Activated T-helper 2 cell treated with anti-CD3 and anti-CD28 coated beads, Interferon-gamma antibody, Interleukin-2, Interleukin-4, amounts not matched to agents 10 μg/mL and 5 μg/mL and 100 μg/mL, durations not matched to agents 14 hours and 24 hours and 36 hours (primary cell): Measurements from ENCODE around the gene CCIN. TPM values are rescaled to one million over a fixed set of nuclear protein-coding genes. Genes with fewer than 3 reads are reported as not detected.
"Not testable (repeated sequence)": the region's sequence is repeated elsewhere in the genome, so short reads cannot be mapped to it uniquely, and the experiment has no call there.

Experiments used
- DNase-seq: peaks from one replicate; pipeline ENCODE4 v3.0.0; 2021; ENCODE audit warnings: low spot score
- H3K27ac Mint-ChIP-seq: one replicate; pipeline ENCODE4 v1.8.0; 2021; ENCODE audit warnings: mixed read lengths
- H3K27me3 Mint-ChIP-seq: one replicate; pipeline ENCODE4 v1.8.0; 2021; ENCODE audit warnings: low read depth, mixed read lengths
- H3K36me3 Mint-ChIP-seq: one replicate; pipeline ENCODE4 v1.8.0; 2021; ENCODE audit warnings: low read depth, mixed read lengths
- H3K4me1 Mint-ChIP-seq: one replicate; pipeline ENCODE4 v1.8.0; 2021; ENCODE audit warnings: low read depth, mixed read lengths
- H3K4me3 Mint-ChIP-seq: one replicate; pipeline ENCODE4 v1.8.0; 2021; ENCODE audit warnings: low read depth, mild to moderate bottlenecking, moderate library complexity, mixed read lengths
- H3K9me3 Mint-ChIP-seq: one replicate; pipeline ENCODE4 v1.8.0; 2021; ENCODE audit warnings: mixed read lengths
- intact Hi-C: fragments of 100-400 bp; cut with micrococcal nuclease; formaldehyde crosslinking; loops from one replicate; pipeline ENCODE4 v1.15.1; 2023
- total RNA-seq: library from RNA; stranded (reverse); gene quantifications from 2 replicates; pipeline ENCODE4 v1.2.3, GENCODE V29; 2022

CCIN gene
- not detected in 2 replicates for total RNA-seq

GRCh38 chr9:36169166-36169565 is at the start of gene CCIN:
CCIN (plus strand) TSS chr9:36169388; CDS start chr9:36169503, 115 bp downstream.
- DNase-seq: no peak
- Mint-ChIP-seq H3K36me3 (no peaks in the 10 kb centered on the region), H3K27ac (no peak within 1 kb of the TSS), H3K4me3 (no peak within 1 kb of the TSS), H3K9me3 (no peaks in the 10 kb centered on the region), H3K4me1 (peaks cover 5% of the 10 kb centered on the region), H3K27me3 (peaks cover 7% of the 10 kb centered on the region)
- intact Hi-C loops: loop anchor here (5.0 kb wide), 1 partner anchor 37 kb away; no protein-coding TSS in a partner anchor

GRCh38 chr9:36119476-36119875 is 49.7 kb upstream of the CCIN start:
- no peak overlapping the region for H3K4me3 Mint-ChIP-seq
- peaks cover 15% of the 10 kb centered on the region for H3K36me3 Mint-ChIP-seq
- no peak overlapping the region for H3K27ac Mint-ChIP-seq
- H3K4me1 Mint-ChIP-seq: peaks cover 3% of the 10 kb centered on the region
- intact Hi-C loops: no loop called here
- H3K9me3 Mint-ChIP-seq: no peaks in the 10 kb centered on the region
- no peaks in the 10 kb centered on the region for H3K27me3 Mint-ChIP-seq
- DNase-seq: no peak

GRCh38 chr9:36120705-36121104 is 48.5 kb upstream of the CCIN start:
- Mint-ChIP-seq H3K4me1 (peaks cover 8% of the 10 kb centered on the region), H3K4me3 (no peak overlapping the region), H3K27ac (no peak overlapping the region), H3K36me3 (peaks cover 15% of the 10 kb centered on the region), H3K27me3 (no peaks in the 10 kb centered on the region), H3K9me3 (no peaks in the 10 kb centered on the region)
- intact Hi-C loops: no loop called here
- no peak for DNase-seq

- no peak overlapping the region for H3K27ac Mint-ChIP-seq
- H3K4me1 Mint-ChIP-seq: peaks cover 10% of the 10 kb centered on the region
- H3K36me3 Mint-ChIP-seq: peaks cover 15% of the 10 kb centered on the region
- H3K9me3 Mint-ChIP-seq: no peaks in the 10 kb centered on the region
- H3K27me3 Mint-ChIP-seq: no peaks in the 10 kb centered on the region
- no peak overlapping the region for H3K4me3 Mint-ChIP-seq
- intact Hi-C loops: no loop called here
- no peak for DNase-seq
These were observed 47.2 kb upstream of the CCIN start for GRCh38 chr9:36121971-36122370.

- Mint-ChIP-seq H3K4me3 (no peak overlapping the region), H3K9me3 (no peaks in the 10 kb centered on the region), H3K36me3 (peaks cover 11% of the 10 kb centered on the region), H3K27me3 (peaks cover 1% of the 10 kb centered on the region), H3K4me1 (peaks cover 19% of the 10 kb centered on the region), H3K27ac (no peak overlapping the region)
- intact Hi-C loops: no loop called here
- DNase-seq: no peak
These were observed 45.7 kb upstream of the CCIN start for GRCh38 chr9:36123515-36123914.

- H3K4me1 Mint-ChIP-seq: peaks cover 16% of the 10 kb centered on the region
- no peaks in the 10 kb centered on the region for H3K9me3 Mint-ChIP-seq
- H3K4me3 Mint-ChIP-seq: no peak overlapping the region
- intact Hi-C loops: no loop called here
- peaks cover 9% of the 10 kb centered on the region for H3K36me3 Mint-ChIP-seq
- H3K27me3 Mint-ChIP-seq: peaks cover 1% of the 10 kb centered on the region
- no peak overlapping the region for H3K27ac Mint-ChIP-seq
- DNase-seq: no peak
These were observed 43.9 kb upstream of the CCIN start for GRCh38 chr9:36125062-36125855.

GRCh38 chr9:36126016-36126730 is 43.0 kb upstream of the CCIN start:
- intact Hi-C loops: no loop called here
- peaks cover 9% of the 10 kb centered on the region for H3K36me3 Mint-ChIP-seq
- DNase-seq: no peak

GRCh38 chr9:36127652-36128244 is 41.4 kb upstream of the CCIN start:
- H3K4me3 Mint-ChIP-seq: no peak overlapping the region
- no peak overlapping the region for H3K27ac Mint-ChIP-seq
- peaks cover 5% of the 10 kb centered on the region for H3K27me3 Mint-ChIP-seq
- peaks cover 16% of the 10 kb centered on the region for H3K4me1 Mint-ChIP-seq
- H3K36me3 Mint-ChIP-seq: peaks cover 4% of the 10 kb centered on the region
- H3K9me3 Mint-ChIP-seq: no peaks in the 10 kb centered on the region
- no peak for DNase-seq
- intact Hi-C loops: no loop called here

More at GRCh38 chr9:36126016-36126730, 43.0 kb upstream of the CCIN start:
- H3K4me3 Mint-ChIP-seq: no peak overlapping the region
- no peaks in the 10 kb centered on the region for H3K9me3 Mint-ChIP-seq
- no peak overlapping the region for H3K27ac Mint-ChIP-seq
- H3K27me3 Mint-ChIP-seq: peaks cover 1% of the 10 kb centered on the region
- peaks cover 16% of the 10 kb centered on the region for H3K4me1 Mint-ChIP-seq

- H3K9me3 Mint-ChIP-seq: no peaks in the 10 kb centered on the region
- intact Hi-C loops: no loop called here
- no peak overlapping the region for H3K4me3 Mint-ChIP-seq
- no peak for DNase-seq
- H3K27me3 Mint-ChIP-seq: peaks cover 5% of the 10 kb centered on the region
- no peaks in the 10 kb centered on the region for H3K36me3 Mint-ChIP-seq
- H3K27ac Mint-ChIP-seq: no peak overlapping the region
- peaks cover 16% of the 10 kb centered on the region for H3K4me1 Mint-ChIP-seq
These were observed 40.8 kb upstream of the CCIN start for GRCh38 chr9:36128349-36128748.

- Mint-ChIP-seq H3K9me3 (no peaks in the 10 kb centered on the region), H3K4me1 (peaks cover 16% of the 10 kb centered on the region), H3K4me3 (no peak overlapping the region), H3K27me3 (peaks cover 5% of the 10 kb centered on the region), H3K27ac (no peak overlapping the region), H3K36me3 (no peaks in the 10 kb centered on the region)
- DNase-seq: no peak
- intact Hi-C loops: no loop called here
These were observed 40.0 kb upstream of the CCIN start for GRCh38 chr9:36129139-36129538.

GRCh38 chr9:36131666-36132065 is 37.5 kb upstream of the CCIN start:
- intact Hi-C loops: loop anchor here (5.0 kb wide), 1 partner anchor 36 kb away; the partner anchor contains the start of gene CCIN
- H3K9me3 Mint-ChIP-seq, H3K36me3 Mint-ChIP-seq: not testable (repeated sequence)

GRCh38 chr9:36132086-36132485 is 37.1 kb upstream of the CCIN start:
- DNase-seq: no peak
- no peaks in the 10 kb centered on the region for H3K9me3 Mint-ChIP-seq
- peaks cover 13% of the 10 kb centered on the region for H3K27me3 Mint-ChIP-seq
- peaks cover 12% of the 10 kb centered on the region for H3K4me1 Mint-ChIP-seq
- H3K27ac Mint-ChIP-seq: no peak overlapping the region
- intact Hi-C loops: loop anchor here (5.0 kb wide), 1 partner anchor 35 kb away; the partner anchor contains the start of gene CCIN
- no peaks in the 10 kb centered on the region for H3K36me3 Mint-ChIP-seq
- H3K4me3 Mint-ChIP-seq: no peak overlapping the region

More at GRCh38 chr9:36131666-36132065, 37.5 kb upstream of the CCIN start:
- Mint-ChIP-seq H3K4me1 (peaks cover 14% of the 10 kb centered on the region), H3K27me3 (peaks cover 13% of the 10 kb centered on the region)
- not testable (repeated sequence) for H3K4me3 Mint-ChIP-seq, H3K27ac Mint-ChIP-seq, DNase-seq
